IPS DF 4.7 (cell line): ENCODE results near the gene MEIS1.

Experiments used
- DNase-seq: peaks from one replicate; pipeline ENCODE4 v3.0.0-alpha.2; 2013; ENCODE audit warnings: low spot score; ENCODE audit errors: extremely low read depth

MEIS1 gene

GRCh38 chr2:66534461-66534860 is 99.5 kb downstream of the MEIS1 start:
- no peak for DNase-seq

GRCh38 chr2:66535574-66536289 is 100.8 kb downstream of the MEIS1 start:
- DNase-seq = no peak

GRCh38 chr2:66536290-66536673 is 101.4 kb downstream of the MEIS1 start:
- no peak for DNase-seq

DNA sequence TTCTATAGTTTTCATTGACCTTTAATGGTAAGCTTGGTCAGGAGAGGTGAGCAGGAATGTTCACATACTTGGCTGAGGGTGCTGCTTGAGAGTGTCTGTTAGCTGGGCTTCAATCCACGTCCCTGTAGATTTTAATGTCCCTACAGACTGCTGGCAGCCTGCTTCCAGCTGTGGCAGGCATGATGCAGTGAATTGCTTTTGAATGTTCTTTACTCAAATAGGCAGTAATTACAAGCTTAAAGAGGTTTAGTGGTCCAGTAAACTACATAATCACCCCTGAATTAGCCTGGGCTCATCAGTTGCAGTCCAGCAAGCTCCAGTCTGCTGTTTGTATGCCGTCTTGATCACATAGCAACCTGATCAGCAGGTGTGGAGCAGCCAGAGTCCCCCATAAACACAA is 102.1 kb downstream of the MEIS1 start:
- DNase-seq = no peak

- no peak for DNase-seq
Measured at GRCh38 chr2:66538291-66538690, 103.4 kb downstream of the MEIS1 start.

DNA sequence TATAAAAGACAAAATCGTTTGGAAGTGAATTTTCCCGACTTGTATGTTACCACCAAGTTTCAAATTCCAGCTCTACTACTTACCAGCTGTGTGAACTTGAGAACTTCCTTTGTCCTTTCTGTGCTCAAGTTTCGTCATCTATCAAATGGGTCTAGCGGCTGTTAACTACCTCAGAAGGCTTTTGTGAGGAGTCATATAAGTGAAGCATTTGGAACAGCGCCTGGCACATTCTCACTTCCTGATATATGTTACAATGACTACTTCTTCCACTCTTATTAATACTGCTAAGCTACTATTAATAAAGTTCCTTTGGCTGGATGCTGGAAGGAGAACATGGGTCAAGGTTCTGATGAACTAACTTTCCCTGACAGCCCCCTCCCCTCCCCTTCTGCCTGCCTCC is 104.5 kb downstream of the MEIS1 start:
- no peak for DNase-seq

DNA sequence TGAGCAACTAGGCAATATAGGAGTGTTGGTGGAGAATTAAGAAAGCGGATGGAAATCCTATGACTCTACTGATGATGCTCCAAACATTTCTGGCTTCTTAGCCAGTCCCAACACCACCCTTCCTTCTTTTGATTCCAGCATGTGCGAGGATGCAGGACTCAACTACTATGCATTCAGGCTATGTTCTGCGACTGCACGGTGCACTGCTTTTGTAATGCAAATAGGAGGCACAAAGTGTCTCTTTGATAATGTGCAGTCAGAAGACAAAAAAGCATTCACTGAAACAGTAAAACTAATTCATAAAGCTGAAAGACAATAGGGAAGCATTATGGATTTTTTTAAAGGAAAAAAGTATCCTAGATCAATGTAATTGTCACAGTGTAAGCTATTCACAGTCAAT is 106.7 kb downstream of the MEIS1 start:
- DNase-seq = no peak

- no peak for DNase-seq
Measured at GRCh38 chr2:66543257-66543767, 108.4 kb downstream of the MEIS1 start.

GRCh38 chr2:66544258-66544657 is 109.3 kb downstream of the MEIS1 start:
- DNase-seq = no peak

DNA sequence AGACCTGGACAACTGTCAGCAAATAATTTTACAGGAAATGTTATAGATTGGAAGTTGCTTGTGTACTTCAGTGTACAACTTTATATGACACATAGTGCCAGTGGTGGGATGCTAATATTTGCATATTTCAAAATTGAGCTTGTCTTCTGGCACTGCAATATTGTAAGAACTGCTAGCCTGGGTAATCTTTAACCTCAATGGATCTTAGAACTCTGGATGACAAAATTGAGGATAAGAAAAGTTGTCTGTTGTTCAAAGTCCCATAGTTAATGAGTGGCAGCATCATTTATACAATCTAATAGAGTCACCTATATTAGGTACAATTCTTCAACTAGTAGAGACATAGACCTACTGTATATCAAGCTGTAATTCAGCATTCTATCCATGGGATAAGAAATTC is 110.3 kb downstream of the MEIS1 start:
- no peak for DNase-seq

DNA sequence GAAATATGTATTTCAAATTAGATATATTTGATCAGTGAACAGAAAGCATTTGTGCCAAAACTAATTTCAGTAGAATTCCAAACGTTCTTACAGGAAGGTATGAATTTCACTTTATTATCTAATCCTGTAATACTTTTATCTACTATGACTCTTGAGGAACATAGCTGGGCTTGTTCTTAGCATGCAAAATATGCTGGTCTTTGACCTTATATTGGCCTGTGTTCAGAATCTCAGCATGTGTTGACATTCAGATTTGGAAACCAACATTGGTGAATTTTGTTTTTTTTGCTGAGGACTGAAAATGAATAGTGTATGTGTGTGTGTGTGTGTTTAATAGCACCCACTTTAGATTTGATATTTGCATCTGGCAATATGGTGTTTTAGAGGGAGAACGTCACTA is 112.2 kb downstream of the MEIS1 start:
- DNase-seq = no peak

DNA sequence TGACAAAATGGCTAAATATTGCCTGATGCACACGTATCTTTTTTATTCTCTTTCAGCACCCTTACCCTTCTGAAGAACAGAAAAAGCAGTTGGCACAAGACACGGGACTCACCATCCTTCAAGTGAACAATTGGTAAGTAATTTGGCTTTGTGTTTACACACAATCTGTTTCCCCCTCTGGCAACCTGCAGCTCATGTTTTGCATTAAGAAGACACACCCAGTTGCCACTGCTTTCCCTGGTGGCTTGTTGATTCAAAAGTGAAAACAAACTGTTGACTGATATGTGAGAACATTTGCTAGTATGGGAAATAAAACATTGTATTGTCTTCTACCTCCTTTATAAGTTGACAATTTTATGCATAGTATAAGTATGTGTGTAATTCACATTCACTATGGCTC is 113.0 kb downstream of the MEIS1 start:
- no peak for DNase-seq

- DNase-seq = no peak
Measured at GRCh38 chr2:66548422-66548821, 113.5 kb downstream of the MEIS1 start.

- no peak for DNase-seq
Measured at GRCh38 chr2:66550826-66551225, 115.9 kb downstream of the MEIS1 start.

DNA sequence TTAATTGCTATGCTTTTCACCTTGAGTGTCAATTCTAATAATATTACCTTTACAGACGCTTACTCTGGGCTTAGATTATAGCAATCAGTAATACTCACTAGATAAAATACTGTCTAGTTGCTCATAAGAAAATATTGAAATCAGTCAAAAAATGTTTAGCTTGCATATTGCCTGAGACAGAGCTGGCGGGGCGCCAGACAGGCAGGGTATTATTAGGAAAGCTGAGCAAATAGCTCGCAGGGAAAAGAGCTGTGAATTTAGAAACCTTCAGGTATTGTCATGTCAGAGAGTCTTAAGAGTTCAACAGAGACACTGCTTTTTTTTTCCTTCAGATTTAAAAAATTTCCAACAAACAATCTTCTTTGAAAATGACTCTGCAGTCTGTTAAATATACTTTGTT is 118.4 kb downstream of the MEIS1 start:
- no peak for DNase-seq

GRCh38 chr2:66555091-66555490 is 120.2 kb downstream of the MEIS1 start:
- DNase-seq = no peak

DNA sequence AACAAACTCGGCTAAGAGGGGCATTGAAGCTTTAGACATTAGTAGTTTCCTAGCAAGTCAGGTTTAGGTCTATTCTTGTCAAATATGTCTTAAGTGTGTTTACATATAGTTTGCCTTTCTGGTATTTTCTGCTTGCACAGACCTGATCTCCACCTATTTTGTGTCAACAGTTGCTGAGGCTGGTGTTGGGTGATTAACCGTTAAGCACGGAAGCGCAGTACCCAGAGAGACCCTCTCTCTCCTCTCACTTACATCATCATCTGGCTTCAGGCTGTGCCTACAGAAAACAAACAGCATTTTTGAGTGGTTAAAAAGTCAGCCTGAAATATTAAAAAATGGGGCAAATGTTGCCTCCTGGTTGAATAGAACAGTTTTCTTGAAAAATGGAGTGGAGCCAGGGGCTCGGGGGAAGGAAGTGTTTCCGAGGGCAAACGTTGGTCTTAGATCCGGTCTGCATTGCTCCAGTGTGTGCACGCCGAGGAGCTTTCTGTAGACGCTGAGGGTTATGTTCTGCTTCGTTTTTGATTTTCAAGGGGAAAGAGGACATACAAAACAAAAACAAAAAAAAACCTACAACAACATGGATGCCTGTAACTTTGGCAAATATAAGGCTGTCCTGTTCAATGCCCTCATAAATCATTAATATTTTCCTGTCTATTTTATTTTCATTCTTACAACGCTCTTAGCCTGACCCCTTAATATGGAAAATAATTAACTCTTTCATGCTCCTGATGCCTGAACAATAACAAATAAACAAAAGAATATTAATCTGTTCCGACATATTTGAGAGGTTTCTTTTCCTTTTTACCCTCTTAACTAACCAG is 120.8 kb downstream of the MEIS1 start:
- no peak for DNase-seq

GRCh38 chr2:66559672-66560071 is 124.7 kb downstream of the MEIS1 start:
- no peak for DNase-seq

GRCh38 chr2:66560683-66561082 is 125.8 kb downstream of the MEIS1 start:
- DNase-seq = no peak

DNA sequence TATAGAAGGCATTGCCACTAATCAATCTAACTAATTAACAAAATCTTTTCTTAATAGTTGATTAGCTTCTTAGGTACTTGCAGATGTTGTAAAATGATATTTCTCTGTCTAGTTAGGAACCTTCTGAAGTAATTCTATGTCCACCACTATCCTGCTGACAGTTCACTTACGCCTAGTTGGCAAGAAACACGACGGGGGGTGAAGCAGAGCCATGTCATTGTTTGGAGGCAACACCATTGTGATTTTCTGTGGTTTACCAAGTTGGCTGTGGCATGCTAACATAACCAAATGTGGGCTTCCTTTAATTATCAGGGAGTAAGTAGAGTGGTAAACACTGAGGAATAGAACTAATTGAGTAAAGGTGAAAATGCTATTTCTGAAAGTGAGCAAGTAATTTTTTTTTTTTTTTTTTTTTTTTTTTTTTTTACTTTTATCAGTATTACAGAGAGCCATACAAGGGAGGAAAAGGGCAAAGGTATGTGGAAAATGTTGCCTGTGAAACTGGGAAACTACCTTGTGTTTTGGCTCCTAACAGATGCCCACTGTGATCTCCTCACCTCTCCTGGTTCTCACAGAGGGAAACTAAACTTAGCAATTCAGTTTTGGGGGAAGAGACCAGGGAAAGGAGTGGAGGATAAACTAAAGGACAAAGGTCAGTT is 126.8 kb downstream of the MEIS1 start:
- no peak for DNase-seq

DNA sequence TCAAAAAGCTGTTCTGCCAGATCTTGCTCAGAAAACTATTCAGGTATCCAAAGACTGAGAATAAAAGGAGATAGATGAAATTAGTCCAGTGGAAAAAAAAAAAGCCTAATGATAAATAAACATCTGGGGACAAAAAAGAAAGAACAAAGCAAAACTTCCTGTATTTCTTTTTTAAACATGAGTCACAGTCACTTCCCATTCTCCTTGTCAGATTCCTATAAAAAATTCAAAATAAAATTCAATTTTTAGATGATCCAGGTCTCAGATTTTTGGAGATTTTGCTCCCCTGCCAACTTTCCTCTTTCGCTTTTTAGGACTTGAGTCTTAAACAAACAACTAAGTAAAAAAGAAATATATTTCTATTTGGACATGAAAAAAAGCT is 127.4 kb downstream of the MEIS1 start:
- DNase-seq = no peak

DNA sequence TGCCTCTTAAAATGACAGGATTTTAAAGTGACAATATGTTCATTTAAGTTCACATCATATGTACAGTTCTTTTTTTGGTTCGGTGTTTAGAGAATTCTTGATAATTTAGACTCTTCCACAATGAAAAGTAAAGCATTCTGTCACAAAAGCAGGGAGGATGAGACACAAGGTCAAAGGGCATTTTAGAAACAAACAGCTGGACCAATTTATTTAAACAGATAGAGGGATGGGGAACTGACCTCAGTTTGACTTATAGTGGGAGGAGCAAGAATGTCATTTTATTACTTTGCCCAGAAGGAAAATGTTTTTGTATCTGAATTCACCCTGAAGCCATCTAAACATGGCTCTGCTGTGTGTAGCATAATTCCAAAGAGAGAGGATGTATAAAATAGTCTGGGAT is 128.5 kb downstream of the MEIS1 start:
- DNase-seq = no peak
